GM19372 (cell line): Measurements from ENCODE around the gene CASP8AP2.
A peak's percentile ranks its signal among the peaks of the same experiment; 100 is the strongest.
"Not testable (repeated sequence)": the region's sequence is repeated elsewhere in the genome, so short reads cannot be mapped to it uniquely, and the experiment has no call there.

Source experiments
- ATAC-seq: cut with Tn5 transposase; IDR thresholded peaks from one replicate; pipeline ENCODE4 v1.9.1; 2021; ENCODE audit warnings: mild to moderate bottlenecking, low read depth, moderate library complexity; ENCODE audit not compliant: unreplicated experiment

The CASP8AP2 gene

DNA sequence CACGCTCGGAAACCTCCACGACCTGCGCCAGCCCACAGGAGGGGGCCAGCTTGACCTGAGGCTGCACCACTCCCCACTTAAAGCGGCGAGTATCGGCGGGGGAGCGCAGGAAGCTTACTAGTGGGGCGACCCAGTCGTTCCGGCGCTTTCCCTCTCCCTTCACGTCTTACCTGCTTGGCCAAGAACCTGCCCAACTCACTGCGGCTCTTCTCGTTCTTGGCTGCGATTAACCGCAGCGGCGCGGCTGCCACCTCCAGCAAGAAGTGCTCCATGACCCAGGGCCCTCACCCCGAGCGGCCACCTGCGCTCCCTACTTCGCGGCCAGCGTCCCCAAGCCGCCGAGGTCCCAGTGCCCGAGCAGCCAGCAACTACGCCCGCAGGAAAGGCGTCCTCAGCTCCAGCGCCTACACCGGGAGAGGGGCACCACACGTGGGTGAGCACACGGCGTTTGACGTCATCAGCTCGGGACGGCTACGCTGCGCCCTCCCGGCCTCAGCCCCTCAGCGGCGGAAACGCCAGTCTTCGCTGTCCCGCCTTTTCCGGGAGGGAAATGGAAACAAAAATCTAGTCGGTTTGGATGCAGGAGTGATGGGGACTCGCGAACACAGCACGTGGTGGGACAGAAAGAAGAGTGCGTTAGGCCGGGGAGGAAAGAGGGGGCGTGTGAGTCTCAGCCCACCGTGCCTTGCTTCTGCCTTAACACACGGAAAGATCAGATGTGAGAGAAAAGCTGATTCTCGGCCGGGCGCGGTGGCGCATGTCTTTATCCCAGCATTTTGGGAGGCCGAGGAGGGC is 10.1 kb upstream of the CASP8AP2 start, which contains the start of gene MDN1:
Gene MDN1 (minus strand): TSS at position 459 of the 795 bp plus-strand sequence. CDS start 187 bp downstream, at position 272.
- peak; percentile 92 for ATAC-seq

DNA sequence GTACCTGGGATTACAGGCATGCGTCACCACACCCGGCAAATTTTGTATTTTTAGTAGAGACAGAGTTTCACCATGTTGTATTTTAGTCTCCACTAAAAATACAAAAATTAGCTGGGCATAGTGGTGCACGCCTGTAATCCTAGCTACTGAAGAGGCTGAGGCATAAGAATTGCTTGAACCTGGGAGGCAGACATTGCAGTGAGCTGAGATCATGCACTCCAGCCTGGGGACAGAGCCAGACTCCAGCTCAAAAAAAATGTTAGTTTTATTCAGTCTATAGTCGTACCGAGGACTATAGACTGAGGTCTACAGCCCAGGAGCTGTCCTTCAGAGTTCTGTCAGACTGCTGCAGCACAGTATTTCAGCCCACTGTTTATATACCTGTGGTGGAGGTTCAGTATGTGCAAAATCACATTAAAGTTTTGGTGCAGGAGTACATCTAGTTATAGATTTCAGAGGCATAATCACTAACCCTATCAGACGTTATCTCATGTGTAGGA is 3.6 kb upstream of the CASP8AP2 start:
- ATAC-seq, result no peak

DNA sequence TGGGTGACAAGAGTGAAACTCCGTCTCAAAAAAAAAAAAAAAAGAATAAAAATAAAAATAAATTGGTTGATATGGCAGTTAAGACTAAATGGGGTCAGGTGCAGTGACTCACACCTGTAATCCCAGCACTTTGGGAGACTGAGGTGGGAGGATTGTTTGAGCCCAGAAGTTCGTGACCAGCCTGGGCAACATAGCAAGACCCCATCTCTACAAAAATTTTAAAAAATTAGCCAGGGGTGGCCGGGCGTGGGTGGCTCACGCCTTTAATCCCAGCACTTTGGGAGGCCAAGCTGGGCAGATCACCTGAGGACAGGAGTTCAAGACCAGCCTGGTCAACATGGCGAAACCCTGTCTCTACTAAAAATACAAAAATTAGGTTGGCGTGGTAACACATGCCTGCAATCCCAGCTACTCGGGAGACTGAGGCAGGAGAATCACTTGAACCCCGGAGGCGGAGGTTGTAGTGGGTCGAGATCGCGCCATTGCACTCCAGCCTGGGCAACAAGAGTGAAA is 1.1 kb upstream of the CASP8AP2 start:
- ATAC-seq, result not testable (repeated sequence)

DNA sequence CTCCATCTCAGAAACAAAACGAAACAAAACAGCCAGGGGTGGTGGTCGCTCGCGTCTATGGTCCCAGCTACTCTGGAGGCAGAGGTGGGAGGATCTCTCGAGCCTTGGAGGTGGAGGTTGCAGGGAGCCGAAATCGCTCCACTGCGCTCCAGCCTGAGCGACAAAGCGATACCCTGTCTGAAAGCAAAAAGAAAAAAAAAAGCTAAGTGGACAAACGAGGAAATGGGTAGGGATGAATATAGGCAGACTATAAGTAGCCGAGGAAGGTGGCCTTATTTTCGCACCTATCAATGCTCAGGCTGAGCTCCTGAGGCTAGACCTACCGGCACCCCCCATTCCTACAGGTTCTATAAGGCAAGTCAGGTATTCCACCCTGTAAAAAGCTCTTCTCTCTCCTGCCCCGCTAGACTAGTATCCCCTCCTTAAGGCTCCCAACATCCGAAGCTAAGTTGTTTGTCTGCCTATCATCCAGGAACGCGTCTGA is 650 bp upstream of the CASP8AP2 start:
- ATAC-seq, result peak; percentile 23

DNA sequence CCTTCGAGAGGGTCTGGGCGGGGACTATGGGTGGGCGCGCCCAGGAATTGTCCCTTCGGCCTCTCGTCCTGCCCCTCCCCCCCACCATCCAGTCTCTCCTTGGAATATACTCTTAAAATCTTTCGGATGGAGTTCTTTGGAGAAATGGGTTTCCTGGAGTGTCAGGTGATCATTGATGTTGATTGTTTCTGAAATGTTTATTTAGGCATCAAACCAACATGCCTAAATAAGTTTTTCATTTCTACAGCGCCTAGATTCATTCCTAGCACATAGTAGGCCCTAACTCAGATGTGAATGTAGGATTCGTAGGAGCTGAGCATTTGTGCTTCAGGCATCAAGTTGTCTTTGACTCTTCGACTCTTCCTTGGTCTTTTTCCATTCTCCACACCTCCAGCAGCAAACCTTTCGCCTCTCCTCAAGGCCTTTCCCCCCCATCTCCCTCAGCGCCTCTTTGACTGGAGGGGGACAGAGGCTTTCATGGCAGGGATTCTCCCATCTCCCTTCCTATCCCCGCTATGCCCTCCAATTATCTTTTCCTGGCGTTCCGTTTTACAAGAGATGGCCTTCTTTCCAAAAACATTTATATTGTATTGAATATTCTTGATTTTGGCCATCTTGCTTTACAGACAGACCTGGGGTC is 610 bp downstream of the CASP8AP2 start:
- ATAC-seq, result no peak

DNA sequence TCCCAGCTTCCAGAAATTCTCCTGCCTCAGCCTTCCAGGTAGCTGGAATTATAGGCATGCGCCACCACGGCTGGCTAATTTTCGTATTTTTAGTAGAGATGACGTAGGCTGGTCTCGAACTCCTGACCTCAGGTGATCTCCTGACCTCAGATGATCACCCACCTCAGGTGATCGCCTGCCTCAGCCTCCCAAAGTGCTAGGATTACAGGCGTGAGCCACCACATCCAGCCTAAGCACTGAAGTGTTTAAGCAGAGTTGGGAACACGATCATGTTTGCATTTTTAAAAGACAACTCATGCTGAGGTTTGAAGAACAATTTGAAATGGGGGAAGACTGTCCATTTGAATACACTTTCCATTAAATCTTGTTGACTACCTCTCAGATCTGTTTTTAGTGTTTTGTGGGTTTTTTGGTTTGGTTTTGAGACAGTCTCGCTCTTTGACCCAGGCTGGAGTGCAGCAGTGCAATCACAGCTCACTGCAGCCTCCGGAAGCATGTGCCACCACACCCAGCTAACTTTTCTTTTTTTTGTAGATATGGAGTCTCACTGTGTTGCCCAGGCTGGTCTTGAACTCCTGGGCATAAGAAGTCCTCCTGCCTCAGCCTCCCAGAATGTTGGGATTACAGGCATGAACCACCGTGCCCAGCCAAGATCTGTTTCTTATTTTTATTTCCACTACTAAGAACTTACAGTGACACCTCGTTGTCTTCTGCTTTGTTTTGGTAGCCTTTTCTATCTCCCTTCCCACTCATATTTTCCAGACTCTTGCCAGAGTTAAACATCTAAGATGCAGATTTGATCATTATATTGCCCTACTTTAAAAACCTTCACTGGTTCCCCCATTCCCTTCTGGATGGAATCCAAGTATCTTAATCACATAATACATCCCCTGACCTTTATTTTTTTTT is 5.5 kb downstream of the CASP8AP2 start:
- ATAC-seq, result peak; percentile 89

DNA sequence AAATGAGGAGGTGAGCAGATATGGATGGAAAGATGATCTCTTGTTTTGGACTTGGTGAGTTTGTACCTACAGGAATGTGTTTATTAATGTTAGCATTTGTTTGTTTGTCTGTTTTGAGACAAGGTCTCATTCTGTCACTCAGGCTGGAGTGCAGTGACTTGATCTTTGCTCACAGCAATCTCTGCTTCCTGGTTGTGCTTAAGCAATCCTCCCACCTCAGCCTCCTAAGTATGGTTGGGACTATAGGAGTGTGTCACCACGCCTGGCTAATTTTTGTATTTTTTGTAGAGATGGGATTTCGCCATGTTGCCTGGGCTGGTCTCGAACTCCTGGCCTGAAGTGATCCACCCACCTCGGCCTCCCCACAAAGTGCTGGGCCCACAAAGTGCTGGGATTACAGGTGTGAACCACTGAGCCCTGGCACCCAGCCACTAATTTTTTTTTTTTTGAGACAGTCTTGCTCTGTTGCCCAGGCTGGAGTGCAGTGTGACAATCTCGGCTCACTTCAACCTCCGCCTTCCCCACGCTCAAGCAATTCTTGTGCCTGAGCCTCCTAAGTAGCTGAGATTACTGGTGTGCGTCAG is 7.1 kb downstream of the CASP8AP2 start:
- no peak for ATAC-seq

DNA sequence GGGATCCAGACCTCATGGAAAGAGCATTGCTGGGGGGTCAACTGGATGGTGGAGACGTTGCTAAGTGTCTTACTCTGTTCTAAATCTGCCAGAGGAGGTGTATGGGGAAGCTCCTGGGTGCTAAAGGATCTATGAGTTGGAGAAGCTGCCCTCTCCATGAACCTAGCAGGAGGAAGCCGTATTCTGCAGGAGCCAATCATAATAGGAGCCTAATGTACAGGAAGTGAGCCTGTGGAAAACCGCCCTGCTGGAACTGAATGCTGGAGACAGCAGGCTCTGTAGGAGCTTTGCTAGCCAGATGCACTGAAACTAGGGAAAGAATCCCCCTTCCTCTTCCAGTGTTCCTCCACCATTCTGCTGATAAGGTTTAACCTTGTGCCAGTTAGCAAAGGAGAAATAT is 10.9 kb downstream of the CASP8AP2 start:
- ATAC-seq, result no peak

DNA sequence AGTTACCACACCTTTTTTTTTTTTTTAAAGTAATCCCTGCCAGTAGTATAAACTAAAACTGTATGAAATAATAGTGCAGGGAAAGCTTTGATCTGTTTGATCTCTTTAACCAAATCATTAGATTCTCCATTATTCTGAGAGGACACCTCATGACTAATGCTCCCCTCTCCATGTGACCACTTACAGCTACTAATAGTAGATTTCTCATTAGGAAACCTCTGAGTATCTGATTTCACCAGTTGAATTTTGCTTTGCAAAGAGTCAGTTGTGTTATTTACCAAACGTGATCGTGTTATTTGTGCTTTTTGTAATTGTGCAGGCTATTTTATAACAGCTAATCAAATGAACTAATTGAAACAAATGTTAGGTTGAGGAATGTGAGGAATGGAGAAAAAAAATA is 12.5 kb downstream of the CASP8AP2 start:
- no peak for ATAC-seq

DNA sequence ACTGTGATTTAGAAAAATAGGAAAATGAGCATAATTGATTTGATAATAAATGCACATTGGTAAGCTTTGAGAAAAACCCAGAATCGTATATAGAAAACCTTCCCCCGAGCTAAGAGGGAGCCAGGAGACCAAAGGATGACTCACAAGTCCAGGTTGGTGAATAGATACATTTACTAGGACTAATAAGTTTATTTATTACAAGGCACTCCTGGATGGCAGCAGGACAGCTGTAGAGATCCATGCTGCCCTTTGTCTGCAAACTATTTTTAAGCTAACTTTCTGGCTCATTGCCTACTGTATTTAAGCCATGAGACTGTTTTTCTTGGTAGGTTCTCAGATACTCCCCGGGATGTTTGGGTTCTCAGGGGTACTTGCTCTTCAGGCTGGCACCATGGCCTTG is 13.4 kb downstream of the CASP8AP2 start:
- no peak for ATAC-seq

DNA sequence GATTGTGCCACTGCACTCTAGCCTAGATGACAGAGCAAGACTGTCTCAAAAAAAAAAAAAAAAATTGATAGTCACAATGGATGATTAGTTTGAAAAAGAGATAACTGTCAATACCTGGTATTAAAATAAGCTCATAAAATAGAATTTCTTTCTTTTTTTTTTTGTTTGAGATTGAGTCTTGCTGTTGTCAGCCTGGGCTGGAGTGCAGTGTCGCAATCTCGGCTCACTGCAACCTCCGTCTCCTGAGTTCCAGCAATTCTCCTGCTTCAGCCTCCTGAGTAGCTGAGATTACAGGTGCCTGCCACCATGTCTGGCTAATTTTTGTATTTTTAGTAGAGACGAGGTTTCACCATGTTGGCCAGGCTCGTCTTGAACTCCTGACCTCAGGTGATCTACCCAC is 17.8 kb downstream of the CASP8AP2 start:
- ATAC-seq, result not testable (repeated sequence)

DNA sequence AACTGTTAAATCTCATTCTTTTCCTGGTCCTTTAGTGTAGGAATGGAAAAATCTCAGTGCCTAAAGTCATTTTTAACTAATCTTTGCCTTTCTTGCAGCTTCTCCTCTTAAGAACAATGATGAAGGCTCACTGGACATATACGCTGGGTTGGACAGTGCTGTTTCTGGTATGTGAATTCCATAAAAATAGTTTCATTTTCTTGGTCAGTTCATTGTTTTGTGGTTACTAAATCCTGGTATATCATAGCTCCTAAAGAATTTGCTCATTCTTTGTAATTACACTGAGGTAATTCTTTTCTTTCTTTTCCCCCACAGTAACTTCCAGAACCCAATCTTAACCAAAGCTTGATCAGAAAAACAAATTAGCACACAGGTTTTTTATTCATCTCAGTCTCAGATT is 23.4 kb downstream of the CASP8AP2 start:
- ATAC-seq, result no peak

DNA sequence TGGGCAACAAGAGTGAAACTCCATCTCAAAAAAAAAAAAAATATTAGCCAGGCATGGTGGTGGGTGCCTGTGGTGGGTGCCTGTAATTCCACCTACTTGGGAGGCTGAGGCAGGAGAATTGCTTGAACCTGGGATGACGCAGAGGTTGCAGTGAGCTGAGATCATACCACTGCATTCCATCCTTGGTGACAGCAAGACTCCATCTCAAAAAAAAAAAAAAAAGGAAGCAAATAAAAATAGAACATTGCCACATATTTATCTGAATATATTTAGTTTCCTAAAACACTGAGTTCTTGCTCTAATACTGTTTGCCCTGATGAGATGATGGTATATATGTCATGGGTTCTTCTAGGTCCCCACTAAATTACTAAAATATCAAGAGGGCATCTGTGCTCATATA is 28.4 kb downstream of the CASP8AP2 start:
- no peak for ATAC-seq

DNA sequence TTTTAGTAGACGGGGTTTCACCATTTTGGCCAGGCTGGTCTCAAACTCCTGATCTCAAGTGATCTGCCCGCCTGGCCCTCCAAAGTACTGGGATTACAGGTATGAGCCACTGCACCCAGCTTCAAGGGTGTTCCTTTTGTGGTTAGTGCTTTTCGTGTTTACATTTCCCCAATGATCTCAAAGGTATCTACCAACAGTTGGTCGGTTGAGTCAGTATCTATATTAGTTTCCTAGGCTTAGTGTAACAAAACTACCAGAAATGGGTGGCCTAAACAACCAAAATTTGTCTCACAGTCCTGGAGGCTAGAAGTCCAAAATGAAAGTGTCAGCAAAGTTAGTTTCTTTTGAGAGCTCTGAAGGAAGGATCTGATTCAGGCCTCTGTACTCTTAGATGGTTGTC is 30.1 kb downstream of the CASP8AP2 start:
- ATAC-seq, result no peak

DNA sequence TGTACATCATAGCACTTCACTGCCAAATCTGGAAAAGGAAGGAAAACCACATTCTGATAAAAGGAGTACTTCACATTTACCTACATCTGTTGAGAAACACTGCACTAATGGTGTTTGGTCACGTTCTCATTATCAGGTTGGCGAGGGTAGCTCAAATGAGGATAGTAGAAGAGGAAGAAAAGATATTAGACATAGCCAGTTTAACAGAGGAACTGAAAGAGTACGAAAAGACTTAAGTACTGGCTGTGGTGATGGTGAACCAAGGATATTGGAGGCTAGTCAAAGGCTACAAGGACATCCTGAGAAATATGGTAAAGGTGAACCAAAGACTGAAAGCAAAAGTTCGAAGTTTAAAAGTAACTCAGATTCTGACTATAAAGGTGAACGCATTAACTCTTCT is 32.6 kb downstream of the CASP8AP2 start:
- ATAC-seq, result peak; percentile 74

DNA sequence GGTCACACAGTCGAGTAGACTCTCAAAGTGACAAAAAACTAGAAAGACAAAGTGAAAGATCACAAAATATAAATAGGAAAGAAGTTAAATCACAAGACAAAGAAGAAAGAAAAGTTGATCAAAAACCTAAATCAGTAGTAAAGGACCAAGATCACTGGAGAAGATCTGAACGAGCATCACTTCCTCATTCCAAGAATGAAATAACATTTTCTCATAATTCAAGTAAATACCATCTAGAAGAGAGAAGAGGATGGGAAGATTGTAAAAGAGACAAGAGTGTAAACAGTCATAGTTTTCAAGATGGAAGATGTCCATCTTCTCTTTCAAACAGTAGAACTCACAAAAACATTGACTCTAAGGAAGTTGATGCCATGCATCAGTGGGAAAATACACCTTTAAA is 33.0 kb downstream of the CASP8AP2 start:
- ATAC-seq, result no peak

DNA sequence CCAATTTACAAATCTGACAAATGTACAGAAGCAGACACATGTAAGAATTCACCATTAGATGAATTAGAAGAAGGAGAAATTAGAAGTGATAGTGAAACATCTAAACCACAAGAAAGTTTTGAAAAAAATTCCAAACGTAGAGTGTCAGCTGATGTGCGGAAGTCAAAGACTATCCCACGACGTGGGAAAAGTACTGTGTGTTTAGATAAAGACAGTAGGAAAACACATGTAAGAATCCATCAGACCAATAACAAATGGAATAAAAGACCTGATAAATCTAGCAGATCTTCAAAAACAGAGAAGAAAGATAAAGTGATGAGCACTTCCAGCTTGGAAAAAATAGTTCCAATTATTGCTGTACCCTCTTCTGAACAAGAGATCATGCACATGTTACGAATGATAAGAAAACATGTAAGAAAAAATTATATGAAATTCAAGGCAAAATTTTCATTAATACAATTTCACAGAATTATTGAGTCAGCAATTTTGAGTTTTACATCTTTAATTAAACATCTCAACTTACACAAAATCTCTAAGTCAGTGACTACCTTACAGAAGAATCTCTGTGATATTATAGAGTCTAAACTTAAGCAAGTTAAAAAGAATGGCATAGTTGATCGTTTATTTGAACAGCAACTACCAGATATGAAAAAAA is 36.5 kb downstream of the CASP8AP2 start:
- ATAC-seq, result no peak

DNA sequence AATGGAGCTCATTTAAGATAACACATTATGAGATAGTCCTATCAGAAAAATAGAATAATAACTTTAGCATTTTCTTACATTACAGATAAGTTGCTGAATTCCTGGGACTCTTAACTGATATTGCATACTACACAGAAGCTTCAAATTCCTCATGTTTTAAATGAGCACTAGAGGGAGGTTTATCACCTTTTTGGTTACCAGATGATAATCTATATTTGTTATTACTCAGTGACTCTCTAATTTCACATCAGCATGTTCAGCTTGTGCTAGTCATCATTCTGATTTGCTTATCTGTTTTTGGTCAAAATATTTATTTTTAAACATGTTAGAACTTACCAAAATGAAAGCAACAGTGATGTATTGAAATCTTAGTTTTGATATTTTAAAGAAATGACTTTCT is 44.0 kb downstream of the CASP8AP2 start:
- ATAC-seq, result no peak

DNA sequence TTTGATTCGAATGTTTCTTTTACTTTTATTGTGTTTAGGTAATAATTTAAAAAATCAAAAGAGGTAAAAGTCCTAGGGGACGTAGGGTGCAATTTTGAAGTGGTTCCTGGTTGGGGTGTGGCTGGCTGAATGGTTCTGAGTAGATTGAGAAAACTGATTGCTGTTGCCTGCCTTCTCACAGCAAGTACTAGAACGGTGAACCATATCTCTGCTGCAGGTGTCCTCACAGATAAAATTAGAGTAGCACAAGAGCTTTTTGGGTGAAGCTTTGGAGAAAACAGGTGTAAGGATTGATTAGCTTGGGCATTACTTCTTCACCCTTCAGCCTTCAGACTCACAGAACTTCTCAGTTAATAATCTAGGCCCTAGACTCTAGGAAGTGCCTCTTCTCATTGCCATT is 44.8 kb downstream of the CASP8AP2 start:
- ATAC-seq, result no peak
